NK-92 (cell line): Measurements from ENCODE around the gene UCK2.

Experiments
- DNase-seq: peaks from one replicate; lab custom pipeline; 2025; ENCODE audit not compliant: unreplicated experiment; lab: John Stamatoyannopoulos, UW

UCK2 gene

GRCh38 chr1:165877940-165878556 lies 50.6 kb downstream of the UCK2 start:
- DNase-seq = no peak

GRCh38 chr1:165879946-165880345 lies 52.5 kb downstream of the UCK2 start:
- DNase-seq = no peak

GRCh38 chr1:165880993-165881392 lies 53.6 kb downstream of the UCK2 start:
- DNase-seq = no peak

GRCh38 chr1:165882168-165882837 lies 54.9 kb downstream of the UCK2 start:
- no peak for DNase-seq

- no peak for DNase-seq
These were observed 55.6 kb downstream of the UCK2 start for GRCh38 chr1:165883056-165883455.

GRCh38 chr1:165884009-165884689 lies 56.7 kb downstream of the UCK2 start:
- no peak for DNase-seq

- no peak for DNase-seq
These were observed 57.4 kb downstream of the UCK2 start for GRCh38 chr1:165884690-165885304.

GRCh38 chr1:165885305-165885694 lies 57.9 kb downstream of the UCK2 start:
- DNase-seq = no peak

GRCh38 chr1:165886193-165886592 lies 58.8 kb downstream of the UCK2 start:
- no peak for DNase-seq

GRCh38 chr1:165886983-165887382 lies 59.6 kb downstream of the UCK2 start:
- no peak for DNase-seq

- DNase-seq = no peak
These were observed 60.6 kb downstream of the UCK2 start for GRCh38 chr1:165887877-165888551.

- no peak for DNase-seq
These were observed 61.1 kb downstream of the UCK2 start for GRCh38 chr1:165888552-165888920.

- no peak for DNase-seq
These were observed 63.3 kb downstream of the UCK2 start for GRCh38 chr1:165890684-165891083.

GRCh38 chr1:165891111-165891860 lies 63.9 kb downstream of the UCK2 start:
- no peak for DNase-seq

- no peak for DNase-seq
These were observed 65.5 kb downstream of the UCK2 start for GRCh38 chr1:165892935-165893334.

- no peak for DNase-seq
These were observed 66.1 kb downstream of the UCK2 start for GRCh38 chr1:165893507-165893906.

- no peak for DNase-seq
These were observed 67.2 kb downstream of the UCK2 start for GRCh38 chr1:165894591-165894990.

GRCh38 chr1:165895451-165895871 lies 68.0 kb downstream of the UCK2 start:
- no peak for DNase-seq

- no peak for DNase-seq
These were observed 68.9 kb downstream of the UCK2 start for GRCh38 chr1:165896277-165896676.
